T-helper 22 cell (primary cell): ENCODE measurements around the gene OR1M1.
"Not testable (repeated sequence)": the region's sequence is repeated elsewhere in the genome, so short reads cannot be mapped to it uniquely, and the experiment has no call there.

Source experiments
- DNase-seq: peaks from one replicate; pipeline ENCODE4 v3.0.0-alpha.2; 2020; ENCODE audit warnings: low read depth

Gene OR1M1

GRCh38 chr19:9086761-9087160 lies at the start of gene OR1M1:
TSS of gene OR1M1 (plus strand) at chr19:9087061. CDS start at chr19:9093245, 6,184 bp downstream.
- DNase-seq, result no peak

GRCh38 chr19:9037400-9038062 lies 49.3 kb upstream of the OR1M1 start:
- no peak for DNase-seq

- no peak for DNase-seq
Measured at GRCh38 chr19:9039728-9040127, 47.1 kb upstream of the OR1M1 start.

- DNase-seq, result no peak
Measured at GRCh38 chr19:9040131-9040530, 46.7 kb upstream of the OR1M1 start.

- no peak for DNase-seq
Measured at GRCh38 chr19:9041023-9041422, 45.8 kb upstream of the OR1M1 start.

- DNase-seq, result no peak
Measured at GRCh38 chr19:9043524-9043923, 43.3 kb upstream of the OR1M1 start.

- DNase-seq, result no peak
Measured at GRCh38 chr19:9044449-9044848, 42.4 kb upstream of the OR1M1 start.

GRCh38 chr19:9046694-9047093 lies 40.2 kb upstream of the OR1M1 start:
- no peak for DNase-seq

- no peak for DNase-seq
Measured at GRCh38 chr19:9052894-9053293, 34.0 kb upstream of the OR1M1 start.

GRCh38 chr19:9053674-9054073 lies 33.2 kb upstream of the OR1M1 start:
- DNase-seq, result not testable (repeated sequence)

- DNase-seq, result no peak
Measured at GRCh38 chr19:9054207-9054606, 32.7 kb upstream of the OR1M1 start.

- no peak for DNase-seq
Measured at GRCh38 chr19:9054765-9055164, 32.1 kb upstream of the OR1M1 start.

GRCh38 chr19:9056131-9056530 lies 30.7 kb upstream of the OR1M1 start:
- DNase-seq, result not testable (repeated sequence)

GRCh38 chr19:9057505-9058258 lies 29.2 kb upstream of the OR1M1 start:
- DNase-seq, result no peak

- no peak for DNase-seq
Measured at GRCh38 chr19:9058905-9059667, 27.8 kb upstream of the OR1M1 start.

- DNase-seq, result no peak
Measured at GRCh38 chr19:9060564-9061340, 26.1 kb upstream of the OR1M1 start.

- DNase-seq, result no peak
Measured at GRCh38 chr19:9061879-9062278, 25.0 kb upstream of the OR1M1 start.

- DNase-seq, result no peak
Measured at GRCh38 chr19:9065457-9066014, 21.3 kb upstream of the OR1M1 start.

GRCh38 chr19:9070066-9070465 lies 16.8 kb upstream of the OR1M1 start:
- no peak for DNase-seq

GRCh38 chr19:9071720-9072119 lies 15.1 kb upstream of the OR1M1 start:
- not testable (repeated sequence) for DNase-seq

GRCh38 chr19:9073806-9074205 lies 13.1 kb upstream of the OR1M1 start:
- no peak for DNase-seq
